ENCODE measurements around the gene TMED10.
"Not testable (repeated sequence)": the region's sequence is repeated elsewhere in the genome, so short reads cannot be mapped to it uniquely, and the experiment has no call there.

Gene TMED10

GRCh38 chr14:75140620-75141019, 35.8 kb downstream of the TMED10 start:
- H3K4me2 ChIP-seq (ENCODE audit: low read length): no peak overlapping the region
- H3K4me1 ChIP-seq (ENCODE audit: control insufficient read depth, insufficient read depth, low read length): peaks cover 3% of the 10 kb centered on the region
- H3K9me3 ChIP-seq (replicated peaks; ENCODE audit: low read length): no peaks in the 10 kb centered on the region
- H3K4me3 ChIP-seq (ENCODE audit: low read length): no peak overlapping the region
- no peaks in the 10 kb centered on the region for H3K27me3 ChIP-seq (ENCODE audit: control insufficient read depth, insufficient read depth, low read length)
- peaks cover 11% of the 10 kb centered on the region for H3K36me3 ChIP-seq (ENCODE audit: insufficient read depth, low read length)
- H3K9ac ChIP-seq (ENCODE audit: low read depth, low read length): no peak overlapping the region

GRCh38 chr14:75139185-75139584, 37.2 kb downstream of the TMED10 start:
- Histone ChIP-seq H3K9me3 (replicated peaks; ENCODE audit: low read length) (no peaks in the 10 kb centered on the region), H3K4me3 (ENCODE audit: low read length) (no peak overlapping the region), H3K9ac (ENCODE audit: low read depth, low read length) (no peak overlapping the region), H3K27me3 (ENCODE audit: control insufficient read depth, insufficient read depth, low read length) (no peaks in the 10 kb centered on the region), H3K4me2 (ENCODE audit: low read length) (no peak overlapping the region), H3K36me3 (ENCODE audit: insufficient read depth, low read length) (peaks cover 18% of the 10 kb centered on the region), H3K4me1 (ENCODE audit: control insufficient read depth, insufficient read depth, low read length) (peaks cover 1% of the 10 kb centered on the region)

- no peaks in the 10 kb centered on the region for H3K27me3 ChIP-seq (ENCODE audit: control insufficient read depth, insufficient read depth, low read length)
- H3K36me3 ChIP-seq (ENCODE audit: insufficient read depth, low read length): peaks cover 25% of the 10 kb centered on the region
- H3K4me1 ChIP-seq (ENCODE audit: control insufficient read depth, insufficient read depth, low read length): no peaks in the 10 kb centered on the region
- no peak overlapping the region for H3K9ac ChIP-seq (ENCODE audit: low read depth, low read length)
- H3K9me3 ChIP-seq (replicated peaks; ENCODE audit: low read length): no peaks in the 10 kb centered on the region
- no peak overlapping the region for H3K4me2 ChIP-seq (ENCODE audit: low read length)
- no peak overlapping the region for H3K4me3 ChIP-seq (ENCODE audit: low read length)
Measured at GRCh38 chr14:75138492-75138891, 37.9 kb downstream of the TMED10 start.

GRCh38 chr14:75134644-75135043, 41.8 kb downstream of the TMED10 start:
- H3K9me3 ChIP-seq (replicated peaks; ENCODE audit: low read length): no peaks in the 10 kb centered on the region
- no peaks in the 10 kb centered on the region for H3K27me3 ChIP-seq (ENCODE audit: control insufficient read depth, insufficient read depth, low read length)
- peaks cover 24% of the 10 kb centered on the region for H3K36me3 ChIP-seq (ENCODE audit: insufficient read depth, low read length)
- no peak overlapping the region for H3K4me2 ChIP-seq (ENCODE audit: low read length)
- H3K4me3 ChIP-seq (ENCODE audit: low read length): no peak overlapping the region
- H3K9ac ChIP-seq (ENCODE audit: low read depth, low read length): no peak overlapping the region
- H3K4me1 ChIP-seq (ENCODE audit: control insufficient read depth, insufficient read depth, low read length): no peaks in the 10 kb centered on the region

GRCh38 chr14:75133597-75133996, 42.8 kb downstream of the TMED10 start:
- no peaks in the 10 kb centered on the region for H3K4me1 ChIP-seq (ENCODE audit: control insufficient read depth, insufficient read depth, low read length)
- H3K4me2 ChIP-seq (ENCODE audit: low read length): no peak overlapping the region
- H3K9me3 ChIP-seq (replicated peaks; ENCODE audit: low read length): no peaks in the 10 kb centered on the region
- H3K4me3 ChIP-seq (ENCODE audit: low read length): no peak overlapping the region
- H3K9ac ChIP-seq (ENCODE audit: low read depth, low read length): no peak overlapping the region
- no peaks in the 10 kb centered on the region for H3K27me3 ChIP-seq (ENCODE audit: control insufficient read depth, insufficient read depth, low read length)
- peaks cover 24% of the 10 kb centered on the region for H3K36me3 ChIP-seq (ENCODE audit: insufficient read depth, low read length)

- Histone ChIP-seq H3K4me1 (ENCODE audit: control insufficient read depth, insufficient read depth, low read length) (peaks cover 6% of the 10 kb centered on the region), H3K4me3 (ENCODE audit: low read length) (no peak overlapping the region)
Measured at GRCh38 chr14:75132382-75133086, 43.9 kb downstream of the TMED10 start.

GRCh38 chr14:75128596-75128990, 47.8 kb downstream of the TMED10 start:
- H3K4me2 ChIP-seq (ENCODE audit: low read length): no peak overlapping the region
- H3K4me3 ChIP-seq (ENCODE audit: low read length): no peak overlapping the region
- no peak overlapping the region for H3K9ac ChIP-seq (ENCODE audit: low read depth, low read length)
- no peaks in the 10 kb centered on the region for H3K27me3 ChIP-seq (ENCODE audit: control insufficient read depth, insufficient read depth, low read length)
- H3K9me3 ChIP-seq (replicated peaks; ENCODE audit: low read length): no peaks in the 10 kb centered on the region
- H3K4me1 ChIP-seq (ENCODE audit: control insufficient read depth, insufficient read depth, low read length): peaks cover 29% of the 10 kb centered on the region
- H3K36me3 ChIP-seq (ENCODE audit: insufficient read depth, low read length): peaks cover 10% of the 10 kb centered on the region

More at GRCh38 chr14:75132382-75133086, 43.9 kb downstream of the TMED10 start:
- Histone ChIP-seq H3K9ac (ENCODE audit: low read depth, low read length) (peak overlapping the region; percentile 14), H3K9me3 (replicated peaks; ENCODE audit: low read length) (no peaks in the 10 kb centered on the region), H3K36me3 (ENCODE audit: insufficient read depth, low read length) (peaks cover 29% of the 10 kb centered on the region), H3K4me2 (ENCODE audit: low read length) (no peak overlapping the region), H3K27me3 (ENCODE audit: control insufficient read depth, insufficient read depth, low read length) (no peaks in the 10 kb centered on the region)

GRCh38 chr14:75127903-75128595, 48.4 kb downstream of the TMED10 start:
- Histone ChIP-seq H3K4me2 (ENCODE audit: low read length) (peak overlapping the region; percentile 99), H3K36me3 (ENCODE audit: insufficient read depth, low read length) (peaks cover 5% of the 10 kb centered on the region), H3K4me1 (ENCODE audit: control insufficient read depth, insufficient read depth, low read length) (peaks cover 30% of the 10 kb centered on the region), H3K4me3 (ENCODE audit: low read length) (peak overlapping the region; percentile 90), H3K27me3 (ENCODE audit: control insufficient read depth, insufficient read depth, low read length) (no peaks in the 10 kb centered on the region), H3K9ac (ENCODE audit: low read depth, low read length) (peak overlapping the region; percentile 99), H3K9me3 (replicated peaks; ENCODE audit: low read length) (no peaks in the 10 kb centered on the region)

GRCh38 chr14:75127474-75127820, 49.0 kb downstream of the TMED10 start:
- H3K27me3 ChIP-seq (ENCODE audit: control insufficient read depth, insufficient read depth, low read length); H3K9me3 ChIP-seq (replicated peaks; ENCODE audit: low read length); H3K36me3 ChIP-seq (ENCODE audit: insufficient read depth, low read length): not testable (repeated sequence)
- peaks cover 30% of the 10 kb centered on the region for H3K4me1 ChIP-seq (ENCODE audit: control insufficient read depth, insufficient read depth, low read length)
- H3K9ac ChIP-seq (ENCODE audit: low read depth, low read length): peak overlapping the region; percentile 99
- H3K4me3 ChIP-seq (ENCODE audit: low read length): peak overlapping the region; percentile 90
- peak overlapping the region; percentile 99 for H3K4me2 ChIP-seq (ENCODE audit: low read length)

GRCh38 chr14:75126679-75127473, 49.5 kb downstream of the TMED10 start, which contains the start of gene NEK9:
Gene NEK9, minus strand, starts transcription at chr14:75127048. Its CDS starts 127 bp downstream, at chr14:75126921.
- peaks cover 30% of the 10 kb centered on the region for H3K4me1 ChIP-seq (ENCODE audit: control insufficient read depth, insufficient read depth, low read length)

GRCh38 chr14:75126121-75126544, 50.3 kb downstream of the TMED10 start:
- H3K36me3 ChIP-seq (ENCODE audit: insufficient read depth, low read length): peaks cover 5% of the 10 kb centered on the region
- H3K4me2 ChIP-seq (ENCODE audit: low read length): peak overlapping the region; percentile 99
- peak overlapping the region; percentile 99 for H3K9ac ChIP-seq (ENCODE audit: low read depth, low read length)
- H3K4me1 ChIP-seq (ENCODE audit: control insufficient read depth, insufficient read depth, low read length): peaks cover 30% of the 10 kb centered on the region
- H3K9me3 ChIP-seq (replicated peaks; ENCODE audit: low read length): no peaks in the 10 kb centered on the region
- H3K27me3 ChIP-seq (ENCODE audit: control insufficient read depth, insufficient read depth, low read length): no peaks in the 10 kb centered on the region
- H3K4me3 ChIP-seq (ENCODE audit: low read length): peak overlapping the region; percentile 90

More at GRCh38 chr14:75126679-75127473, 49.5 kb downstream of the TMED10 start, which contains the start of gene NEK9:
- peak within 1 kb of the TSS; percentile 99 for H3K4me2 ChIP-seq (ENCODE audit: low read length)
- H3K9ac ChIP-seq (ENCODE audit: low read depth, low read length): peak within 1 kb of the TSS; percentile 99
- H3K9me3 ChIP-seq (replicated peaks; ENCODE audit: low read length): no peaks in the 10 kb centered on the region
- peaks cover 5% of the 10 kb centered on the region for H3K36me3 ChIP-seq (ENCODE audit: insufficient read depth, low read length)
- H3K4me3 ChIP-seq (ENCODE audit: low read length): peak within 1 kb of the TSS; percentile 90
- no peaks in the 10 kb centered on the region for H3K27me3 ChIP-seq (ENCODE audit: control insufficient read depth, insufficient read depth, low read length)

All from skeletal muscle satellite cell (primary cell).